OCI-LY1 (cell line): ENCODE results near the gene NDFIP2.

Experiments
- H2AFZ ChIP-seq: fragments of 200-600 bp; sonication (generic), shearing (Covaris generic); 2 replicates; pipeline ENCODE4 v1.6.0; 2014; ENCODE audit warnings: antibody characterized with exemption, mild to moderate bottlenecking, low read length
- H3F3A ChIP-seq: fragments of 200-600 bp; sonication (generic), shearing (Covaris generic); 2 replicates; pipeline ENCODE4 v1.6.0; 2014; ENCODE audit warnings: mild to moderate bottlenecking, antibody characterized with exemption, low read length, moderate library complexity; ENCODE audit not compliant: insufficient read depth
- H3K27ac ChIP-seq: fragments of 200-600 bp; sonication (generic); 2 replicates; pipeline ENCODE4 v1.5.1; 2014; ENCODE audit warnings: low read length, mixed run types, mild to moderate bottlenecking, low read depth; ENCODE audit not compliant: poor library complexity, severe bottlenecking
- H3K27me3 ChIP-seq: fragments of 200-600 bp; sonication (generic); 2 replicates; pipeline ENCODE4 v1.6.0; 2014; ENCODE audit warnings: antibody characterized with exemption, mild to moderate bottlenecking, low read length, moderate library complexity; ENCODE audit not compliant: insufficient read depth
- H3K36me3 ChIP-seq: fragments of 200-600 bp; sonication (generic); 2 replicates; pipeline ENCODE4 v1.6.1; 2014; ENCODE audit warnings: mild to moderate bottlenecking, antibody characterized with exemption, low read length, moderate library complexity, mixed read lengths; ENCODE audit not compliant: insufficient read depth
- H3K4me1 ChIP-seq: fragments of 200-600 bp; sonication (generic); 2 replicates; pipeline ENCODE4 v1.5.1; 2014; ENCODE audit warnings: mild to moderate bottlenecking, low read length, moderate library complexity; ENCODE audit not compliant: insufficient read depth, severe bottlenecking
- H3K4me2 ChIP-seq: fragments of 200-600 bp; sonication (generic), shearing (Covaris generic); 2 replicates; pipeline ENCODE4 v1.6.1; 2014; ENCODE audit warnings: low read length
- H3K4me3 ChIP-seq: fragments of 200-600 bp; sonication (generic); 2 replicates; pipeline ENCODE4 v1.5.1; 2014; ENCODE audit warnings: low read length, low read depth, mild to moderate bottlenecking, mixed read lengths; ENCODE audit not compliant: poor library complexity, severe bottlenecking
- H3K79me2 ChIP-seq: fragments of 200-600 bp; shearing (Covaris generic); 2 replicates; pipeline ENCODE4 v1.6.1; 2016; ENCODE audit warnings: mixed run types, low read length, mixed read lengths; ENCODE audit not compliant: insufficient read depth
- H3K9ac ChIP-seq: fragments of 200-600 bp; sonication (generic), shearing (Covaris generic); 2 replicates; pipeline ENCODE4 v1.6.1; 2014; ENCODE audit warnings: mild to moderate bottlenecking, low read length, mixed read lengths
- H3K9me2 ChIP-seq: fragments of 200-600 bp; sonication (generic), shearing (Covaris generic); 2 replicates; pipeline ENCODE4 v1.6.1; 2014; ENCODE audit warnings: low read depth, mild to moderate bottlenecking, low read length, mixed read lengths
- H3K9me3 ChIP-seq: fragments of 200-600 bp; shearing (Covaris generic); 2 replicates; pipeline ENCODE4 v1.6.1; 2014; ENCODE audit warnings: low read length, mixed read lengths
- H4K20me1 ChIP-seq: fragments of 200-600 bp; sonication (generic), shearing (Covaris generic); 2 replicates; pipeline ENCODE4 v1.6.0; 2016; ENCODE audit warnings: mild to moderate bottlenecking, low read length; ENCODE audit not compliant: insufficient read depth
- EZH2 ChIP-seq: fragments of 200-600 bp; sonication (generic), shearing (Covaris generic); IDR thresholded peaks from 2 replicates; pipeline ENCODE4 v1.8.0; 2017; ENCODE audit warnings: borderline replicate concordance, mixed run types, mild to moderate bottlenecking, antibody characterized with exemption, low read length, moderate library complexity, mixed read lengths
- TF ChIP-seq, protein P1 (sequence below): fragments of 200-600 bp; sonication (generic), shearing (Covaris generic); IDR thresholded peaks from 2 replicates; pipeline ENCODE4 v1.5.1; 2017; ENCODE audit warnings: mild to moderate bottlenecking, antibody characterized with exemption, low read length, moderate library complexity, mixed read lengths

Gene NDFIP2

DNA sequence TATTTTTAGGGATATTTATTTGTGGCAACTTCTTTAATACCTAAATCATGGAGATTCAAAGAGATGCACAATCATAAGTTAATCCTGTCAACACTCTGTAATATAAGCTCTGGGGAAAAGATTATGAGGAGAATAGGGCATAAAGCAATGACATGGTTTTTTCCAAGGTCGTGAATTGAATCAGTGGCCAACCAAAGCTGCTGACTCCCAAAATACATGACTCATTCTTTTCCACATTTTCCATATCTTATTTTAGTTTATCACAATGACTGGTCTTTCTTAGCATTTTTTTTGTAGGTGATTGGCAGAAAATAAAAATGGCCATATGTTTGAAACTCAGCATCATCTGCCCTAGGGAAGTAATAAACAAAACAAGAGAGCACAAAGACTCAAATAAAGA is 46.4 kb upstream of the NDFIP2 start:
- H3K9ac ChIP-seq: no peak overlapping the region
- no peaks in the 10 kb centered on the region for H3K79me2 ChIP-seq
- no peak overlapping the region for H3K4me2 ChIP-seq
- no peaks in the 10 kb centered on the region for H3K9me3 ChIP-seq
- no peaks in the 10 kb centered on the region for H3K4me1 ChIP-seq
- H4K20me1 ChIP-seq: no peaks in the 10 kb centered on the region
- H3K27me3 ChIP-seq: no peaks in the 10 kb centered on the region
- H3K9me2 ChIP-seq: no peaks in the 10 kb centered on the region
- H3K27ac ChIP-seq: no peak overlapping the region
- H2AFZ ChIP-seq: no peak overlapping the region
- TF ChIP-seq EZH2: no peak
- TF ChIP-seq, protein P1, sequence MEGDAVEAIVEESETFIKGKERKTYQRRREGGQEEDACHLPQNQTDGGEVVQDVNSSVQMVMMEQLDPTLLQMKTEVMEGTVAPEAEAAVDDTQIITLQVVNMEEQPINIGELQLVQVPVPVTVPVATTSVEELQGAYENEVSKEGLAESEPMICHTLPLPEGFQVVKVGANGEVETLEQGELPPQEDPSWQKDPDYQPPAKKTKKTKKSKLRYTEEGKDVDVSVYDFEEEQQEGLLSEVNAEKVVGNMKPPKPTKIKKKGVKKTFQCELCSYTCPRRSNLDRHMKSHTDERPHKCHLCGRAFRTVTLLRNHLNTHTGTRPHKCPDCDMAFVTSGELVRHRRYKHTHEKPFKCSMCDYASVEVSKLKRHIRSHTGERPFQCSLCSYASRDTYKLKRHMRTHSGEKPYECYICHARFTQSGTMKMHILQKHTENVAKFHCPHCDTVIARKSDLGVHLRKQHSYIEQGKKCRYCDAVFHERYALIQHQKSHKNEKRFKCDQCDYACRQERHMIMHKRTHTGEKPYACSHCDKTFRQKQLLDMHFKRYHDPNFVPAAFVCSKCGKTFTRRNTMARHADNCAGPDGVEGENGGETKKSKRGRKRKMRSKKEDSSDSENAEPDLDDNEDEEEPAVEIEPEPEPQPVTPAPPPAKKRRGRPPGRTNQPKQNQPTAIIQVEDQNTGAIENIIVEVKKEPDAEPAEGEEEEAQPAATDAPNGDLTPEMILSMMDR: no peak
- H3F3A ChIP-seq: no peaks in the 10 kb centered on the region
- no peaks in the 10 kb centered on the region for H3K36me3 ChIP-seq
- no peak overlapping the region for H3K4me3 ChIP-seq

DNA sequence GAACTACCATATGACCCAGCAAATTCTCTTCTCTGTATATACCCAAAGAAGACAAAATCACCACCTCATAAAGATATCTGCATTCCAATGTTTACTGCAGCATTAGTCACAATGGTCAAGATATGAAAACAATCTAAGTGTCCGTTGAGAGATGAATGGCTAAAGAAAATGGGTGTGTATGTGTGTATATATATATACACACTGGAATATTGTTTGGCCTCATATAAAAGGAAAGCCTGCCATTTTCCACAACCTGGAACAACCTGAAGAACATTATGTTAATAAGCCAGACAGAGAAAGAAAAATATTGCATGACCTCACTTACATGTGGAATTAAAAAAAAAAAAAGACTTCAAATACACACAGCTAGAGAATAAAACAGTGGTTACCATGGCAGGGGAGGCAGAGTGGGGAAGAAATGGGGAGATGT is 45.4 kb upstream of the NDFIP2 start:
- TF ChIP-seq, protein P1: no peak
- no peak for TF ChIP-seq EZH2
- Histone ChIP-seq H3K27me3 (no peaks in the 10 kb centered on the region), H3K9me2 (no peaks in the 10 kb centered on the region), H3K79me2 (no peaks in the 10 kb centered on the region), H3F3A (no peaks in the 10 kb centered on the region), H3K4me2 (no peak overlapping the region), H3K9ac (no peak overlapping the region), H4K20me1 (no peaks in the 10 kb centered on the region), H3K4me3 (no peak overlapping the region), H2AFZ (no peak overlapping the region), H3K4me1 (no peaks in the 10 kb centered on the region), H3K9me3 (no peaks in the 10 kb centered on the region), H3K36me3 (no peaks in the 10 kb centered on the region), H3K27ac (no peak overlapping the region)

DNA sequence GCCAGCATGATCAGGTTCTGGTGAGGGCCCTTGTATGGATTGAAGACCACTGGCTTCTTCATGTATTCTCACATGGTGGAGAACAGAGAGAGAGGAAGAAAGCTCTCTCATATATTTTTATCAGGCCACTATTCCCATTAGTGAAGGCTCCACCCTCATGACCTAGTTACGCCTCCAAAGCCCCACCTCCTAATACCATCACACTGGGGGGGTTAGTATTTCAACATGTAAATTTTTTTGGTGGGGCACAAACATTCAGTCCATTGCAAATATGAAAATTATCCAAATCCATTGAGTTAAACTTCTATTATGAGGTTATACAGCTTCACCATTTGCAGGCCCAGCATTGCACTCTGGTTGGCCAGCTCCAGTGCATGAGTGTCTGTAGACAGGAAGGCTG is 41.7 kb upstream of the NDFIP2 start:
- Histone ChIP-seq H3K9me2 (no peaks in the 10 kb centered on the region), H3K4me3 (no peak overlapping the region), H3K9me3 (no peaks in the 10 kb centered on the region), H3F3A (no peaks in the 10 kb centered on the region), H3K4me2 (no peak overlapping the region), H3K27me3 (no peaks in the 10 kb centered on the region), H3K79me2 (no peaks in the 10 kb centered on the region), H2AFZ (no peak overlapping the region), H3K9ac (no peak overlapping the region), H3K36me3 (no peaks in the 10 kb centered on the region), H4K20me1 (no peaks in the 10 kb centered on the region), H3K27ac (no peak overlapping the region), H3K4me1 (no peaks in the 10 kb centered on the region)
- TF ChIP-seq EZH2: no peak
- TF ChIP-seq, protein P1: no peak
